Measurements from ENCODE around the gene DCDC2C.
"Not testable (repeated sequence)": the region's sequence is repeated elsewhere in the genome, so short reads cannot be mapped to it uniquely, and the experiment has no call there.

The DCDC2C gene

GRCh38 chr2:3703236-3703756 lies at the start of gene DCDC2C:
Gene DCDC2C, plus strand, starts transcription at chr2:3703575. Its CDS starts 177 bp downstream, at chr2:3703752.
- no peak for DNase-seq (ENCODE audit: low read depth, low spot score)

- DNase-seq (ENCODE audit: low read depth, low spot score): no peak
Measured at GRCh38 chr2:3654011-3654410, 49.4 kb upstream of the DCDC2C start.

DNA sequence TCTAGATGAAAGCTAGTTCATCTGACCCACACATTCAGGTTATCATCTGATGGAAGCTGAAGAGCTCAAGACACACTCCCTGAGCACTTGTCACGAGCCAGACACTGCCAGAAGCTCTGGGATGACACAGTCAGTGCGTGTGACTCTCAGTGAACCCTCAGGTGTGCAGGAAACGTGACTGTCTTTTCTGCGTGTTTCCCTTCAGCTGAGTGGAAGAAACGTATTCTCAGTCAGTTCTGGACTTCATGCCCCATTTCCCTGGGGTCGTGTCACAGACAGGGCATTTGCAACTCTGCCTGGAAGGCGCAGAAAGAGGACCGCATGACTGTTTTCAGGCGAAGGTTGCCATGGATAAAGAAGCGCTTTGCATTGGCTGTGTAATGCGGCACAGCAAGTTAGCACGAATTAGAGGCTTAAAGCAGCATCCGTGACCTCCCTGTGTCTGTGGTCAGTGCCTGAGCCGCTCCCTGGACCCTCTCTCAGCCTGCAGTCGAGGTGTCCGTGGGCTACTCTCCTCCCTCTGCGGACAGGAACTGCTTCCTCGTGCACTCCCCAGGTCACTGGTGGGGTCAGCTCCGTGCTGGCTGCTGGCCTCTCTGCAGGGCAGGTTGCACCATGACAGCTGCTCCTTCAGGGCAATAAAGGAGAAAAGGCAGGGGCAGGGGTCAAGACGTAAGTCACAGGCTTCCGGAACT lies 48.7 kb upstream of the DCDC2C start:
- DNase-seq (ENCODE audit: low read depth, low spot score): no peak

- no peak for DNase-seq (ENCODE audit: low read depth, low spot score)
Measured at GRCh38 chr2:3655871-3656761, 47.3 kb upstream of the DCDC2C start.

DNA sequence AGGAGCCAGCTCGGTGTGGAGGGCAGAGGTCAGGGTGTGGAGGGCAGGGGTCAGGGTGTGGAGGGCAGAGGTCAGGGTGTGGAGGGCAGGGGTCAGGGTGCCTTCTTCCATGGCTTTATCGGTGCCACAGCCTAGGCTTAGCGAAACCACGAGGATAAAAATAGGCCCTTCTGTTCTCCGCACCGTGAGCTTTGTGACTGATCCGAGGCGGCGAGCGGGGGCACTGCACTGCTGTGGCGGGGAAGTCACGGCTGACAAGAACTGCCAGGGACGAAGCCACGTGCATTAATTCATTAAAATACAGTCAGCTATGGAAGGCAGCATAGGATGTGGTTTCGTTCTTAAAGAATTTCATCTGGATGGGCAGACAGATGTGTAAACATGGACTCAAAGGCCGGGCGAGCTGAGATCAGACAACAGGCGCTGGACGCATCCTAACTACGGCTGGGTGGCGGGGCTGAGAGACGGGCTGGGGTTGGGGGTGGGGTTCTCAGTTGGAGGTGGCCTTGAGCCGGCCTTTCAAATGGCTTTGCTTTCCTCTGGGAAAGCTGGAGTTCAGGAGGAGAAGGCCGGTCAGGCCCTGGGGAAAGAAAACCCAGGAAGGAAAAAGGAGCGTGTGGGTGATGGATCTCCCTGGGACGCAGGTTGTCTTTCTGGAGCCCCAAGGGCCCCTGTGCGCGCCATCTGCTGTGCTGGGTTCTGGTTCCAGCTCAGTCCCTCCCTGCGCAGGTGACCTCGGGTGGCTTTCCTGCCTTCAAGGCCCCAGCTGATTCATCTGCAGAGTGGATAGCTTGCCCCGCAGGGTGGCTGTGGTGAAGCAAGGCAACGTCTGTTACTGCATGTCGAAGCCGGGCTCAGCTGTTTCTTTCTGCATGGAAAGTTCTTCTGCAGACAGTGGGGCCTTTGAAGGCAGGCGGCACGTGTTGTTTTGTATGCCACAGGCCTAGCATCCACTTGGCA lies 46.3 kb upstream of the DCDC2C start:
- DNase-seq (ENCODE audit: low read depth, low spot score): no peak

GRCh38 chr2:3657881-3658280 lies 45.5 kb upstream of the DCDC2C start, which contains the start of gene ALLC:
Gene ALLC, plus strand, starts transcription at chr2:3658200. Its CDS starts 12,958 bp downstream, at chr2:3671158.
- DNase-seq (ENCODE audit: low read depth, low spot score): no peak

- DNase-seq (ENCODE audit: low read depth, low spot score): no peak
Measured at GRCh38 chr2:3659447-3660432, 43.6 kb upstream of the DCDC2C start.

- not testable (repeated sequence) for DNase-seq (ENCODE audit: low read depth, low spot score)
Measured at GRCh38 chr2:3660640-3661039, 42.7 kb upstream of the DCDC2C start.

GRCh38 chr2:3661149-3661660 lies 42.2 kb upstream of the DCDC2C start:
- no peak for DNase-seq (ENCODE audit: low read depth, low spot score)

DNA sequence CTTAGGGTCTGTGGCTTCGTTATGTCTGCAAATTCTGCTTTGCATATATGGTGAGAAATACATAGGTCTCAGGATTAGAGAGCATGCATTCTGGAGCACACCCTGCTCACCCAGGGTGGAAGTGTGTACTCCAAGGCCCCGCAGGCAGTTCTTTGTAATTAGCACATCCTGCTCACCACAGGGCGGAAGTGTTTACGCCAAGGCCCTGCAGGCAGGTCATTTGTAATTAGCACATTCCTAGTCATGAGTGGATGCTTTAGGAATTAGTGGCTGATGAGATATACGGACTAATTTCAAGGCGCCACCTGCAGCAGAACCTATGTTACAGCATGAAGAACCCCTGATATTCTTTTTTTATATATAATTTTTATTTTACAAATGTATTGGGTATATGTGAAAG lies 41.1 kb upstream of the DCDC2C start:
- DNase-seq (ENCODE audit: low read depth, low spot score): no peak

DNA sequence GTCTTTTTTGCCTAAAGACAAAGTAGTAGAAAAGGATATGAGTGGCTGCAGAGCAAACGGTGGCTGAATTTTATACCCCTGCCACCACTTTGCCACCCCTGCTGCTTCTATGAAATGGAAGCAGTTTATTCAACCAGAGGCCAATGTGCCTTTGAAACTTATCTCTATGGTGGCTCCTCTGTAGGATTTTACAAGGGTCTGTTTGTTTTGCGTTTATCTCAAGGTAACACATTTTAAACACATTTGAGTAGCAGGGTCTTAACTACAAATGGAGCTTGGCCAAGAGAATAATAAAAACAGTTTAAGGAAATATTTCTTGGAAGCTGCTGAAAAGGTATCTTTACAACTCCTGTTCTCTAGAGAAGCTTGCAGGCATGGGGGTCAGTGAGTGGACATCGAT lies 39.3 kb upstream of the DCDC2C start:
- DNase-seq (ENCODE audit: low read depth, low spot score): no peak

GRCh38 chr2:3664925-3665324 lies 38.5 kb upstream of the DCDC2C start:
- DNase-seq (ENCODE audit: low read depth, low spot score): no peak

DNA sequence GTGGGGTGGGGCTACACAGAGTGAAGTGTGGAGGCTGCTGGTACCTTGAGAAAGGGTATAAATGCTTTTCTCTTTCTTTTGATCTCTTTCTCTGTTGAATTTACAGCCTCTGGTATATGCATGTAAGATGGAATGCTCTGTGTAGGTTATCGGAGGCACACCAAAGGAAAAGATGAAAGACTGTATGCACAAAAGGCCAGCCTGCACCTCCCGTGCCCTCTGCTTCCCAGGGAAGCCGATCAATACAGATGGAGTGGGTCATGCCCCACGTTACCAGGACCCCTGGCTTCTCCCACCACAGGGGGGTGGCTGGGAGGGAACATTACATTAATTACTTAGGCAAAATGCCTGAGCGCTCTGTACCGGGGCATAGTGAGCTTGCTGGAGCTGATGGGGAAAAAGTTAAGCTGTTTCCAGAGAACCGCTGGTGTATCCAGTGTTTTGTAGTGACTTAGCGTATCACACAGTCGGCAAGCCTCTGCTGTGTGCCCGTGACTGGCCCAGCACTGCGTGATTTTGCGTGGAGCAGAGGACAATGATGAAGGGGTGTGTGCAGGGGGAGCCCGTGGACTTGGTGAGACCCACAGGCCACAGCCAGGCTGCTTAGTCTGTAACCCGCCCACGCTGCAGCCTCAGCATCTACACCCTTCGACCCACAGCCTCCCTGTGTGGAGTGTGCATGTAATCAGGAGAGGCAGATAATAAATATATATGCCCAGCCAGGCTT lies 37.3 kb upstream of the DCDC2C start:
- no peak for DNase-seq (ENCODE audit: low read depth, low spot score)

DNA sequence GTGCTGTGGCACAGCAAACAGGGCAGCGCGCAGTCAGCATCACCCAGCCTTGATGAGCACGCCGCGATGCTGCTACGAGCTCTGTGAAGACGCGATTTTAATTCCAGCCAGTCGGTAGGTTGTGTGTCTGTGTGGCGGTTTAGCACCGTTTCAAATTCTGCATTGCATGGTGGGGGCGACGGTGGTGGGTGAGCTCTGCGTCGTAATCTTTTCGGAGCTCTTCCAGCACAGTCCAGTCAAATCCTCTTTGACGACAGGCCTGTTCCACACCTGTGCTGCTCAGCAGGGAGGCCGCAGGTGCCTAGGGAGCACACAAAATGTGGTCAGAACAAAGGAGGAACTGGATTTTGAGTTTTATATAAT lies 36.8 kb upstream of the DCDC2C start:
- no peak for DNase-seq (ENCODE audit: low read depth, low spot score)

DNA sequence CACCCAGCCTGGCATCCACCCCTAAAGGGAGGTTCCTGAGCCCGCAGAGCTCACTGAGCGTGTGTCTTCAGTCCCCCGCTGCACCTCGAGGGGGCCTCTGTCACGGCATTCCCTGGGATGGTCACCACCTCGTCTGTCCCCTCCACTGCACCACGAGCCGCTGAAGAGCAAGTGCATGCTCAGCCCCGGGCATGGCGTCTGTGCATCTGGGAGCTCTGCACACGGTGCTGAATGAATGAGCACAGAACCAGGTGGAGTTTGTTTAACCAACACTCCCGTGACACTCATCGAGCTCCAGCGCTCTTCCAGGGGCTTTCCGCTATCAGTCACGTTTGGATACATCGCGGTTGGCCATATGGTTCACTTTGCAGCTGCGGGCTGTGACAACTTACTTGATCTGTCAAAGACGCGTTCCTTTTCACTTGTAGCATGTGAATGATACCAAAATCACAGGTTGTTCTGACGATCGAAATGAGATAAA lies 36.2 kb upstream of the DCDC2C start:
- DNase-seq (ENCODE audit: low read depth, low spot score): no peak

DNA sequence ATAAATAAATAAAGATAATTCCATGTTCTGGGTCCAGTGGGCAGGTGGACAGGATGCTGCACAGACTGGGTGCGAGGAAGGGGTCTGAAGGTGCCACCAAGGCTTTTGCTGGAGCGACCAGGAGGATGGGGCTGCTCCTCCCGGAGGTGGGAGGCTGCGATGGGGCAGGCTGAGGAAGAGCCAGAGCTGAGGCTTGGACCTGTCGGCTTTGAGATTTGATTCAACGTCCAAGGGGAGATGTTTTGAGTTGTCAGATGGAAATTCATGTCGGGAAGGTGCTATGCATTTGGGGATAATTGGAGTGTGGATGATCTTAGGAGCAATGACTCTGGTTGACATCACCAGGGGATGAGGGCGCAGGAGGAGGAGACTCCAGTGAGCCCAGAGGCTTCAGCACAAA lies 33.7 kb upstream of the DCDC2C start:
- DNase-seq (ENCODE audit: low read depth, low spot score): no peak

- DNase-seq (ENCODE audit: low read depth, low spot score): no peak
Measured at GRCh38 chr2:3670376-3670775, 33.0 kb upstream of the DCDC2C start.

DNA sequence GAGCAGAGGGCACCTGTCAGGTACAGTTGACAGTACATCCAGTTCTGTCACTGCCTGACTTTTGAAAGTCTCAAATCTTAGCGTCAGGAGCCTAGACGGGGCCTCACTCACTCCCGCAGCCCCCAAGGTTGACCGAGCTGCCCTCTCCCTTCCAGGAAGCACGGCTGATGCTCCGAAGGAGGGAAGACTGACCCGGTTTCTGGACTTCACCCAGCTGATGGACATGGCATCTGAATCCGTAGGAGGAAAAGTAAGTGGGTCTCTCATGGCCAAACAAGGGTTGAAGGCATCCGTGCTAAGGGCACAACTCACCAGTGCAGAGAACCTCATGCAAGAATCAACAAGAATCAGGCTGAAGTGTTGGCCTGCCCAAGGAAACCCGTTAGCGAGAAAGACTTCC lies 32.4 kb upstream of the DCDC2C start:
- no peak for DNase-seq (ENCODE audit: low read depth, low spot score)
